ENCODE data around the gene MGAT3. TPM values are rescaled to one million over a fixed set of nuclear protein-coding genes. Genes with fewer than 3 reads are reported as not detected.

Gene MGAT3
- total and polyA plus RNA-seq, 9 of the 15 experiments (the other 6 are each of a cell fraction or from before 2014, with no cell fraction given): 0.10 to 11.5 (median 4.6) TPM

- no peak for TF ChIP-seq HNRNPLL (IDR thresholded peaks at IDR 0.05; ENCODE audit: low read depth, low read length, poor library complexity, severe bottlenecking)
- TF ChIP-seq ZBTB33 (CRISPR knock-in tag; IDR thresholded peaks at IDR 0.05): no peak
- TF ChIP-seq SOX6 (IDR thresholded peaks at IDR 0.05): peak; percentile 38; the same call in 1 of the 2 replicates
- no peak for TF ChIP-seq HNRNPK (IDR thresholded peaks at IDR 0.05; ENCODE audit: low read depth, low read length, poor library complexity, severe bottlenecking)
- no peak for TF ChIP-seq ZNF75A (CRISPR knock-in tag; IDR thresholded peaks at IDR 0.05)
- TF ChIP-seq GTF2F1 (IDR thresholded peaks at IDR 0.05; ENCODE audit: low read depth, low read length): no peak
- TF ChIP-seq ZNF212 (CRISPR knock-in tag; IDR thresholded peaks at IDR 0.05): no peak
- no peak for TF ChIP-seq RHOXF2B (CRISPR knock-in tag; conservative IDR thresholded peaks at IDR 0.05)
- peak; percentile 75 for TF ChIP-seq NR2C1 (IDR thresholded peaks at IDR 0.05)
- TF ChIP-seq NR2C1 (tag; IDR thresholded peaks at IDR 0.05): peak; percentile 64
- TF ChIP-seq ZNF589 (CRISPR knock-in tag; IDR thresholded peaks at IDR 0.05; ENCODE audit: low read depth): no peak
- no peak for TF ChIP-seq ZNF134 (CRISPR knock-in tag; conservative IDR thresholded peaks at IDR 0.05)
- TF ChIP-seq CCAR2 (IDR thresholded peaks at IDR 0.05; ENCODE audit: low read depth, low read length): no peak
- TF ChIP-seq, protein P1, sequence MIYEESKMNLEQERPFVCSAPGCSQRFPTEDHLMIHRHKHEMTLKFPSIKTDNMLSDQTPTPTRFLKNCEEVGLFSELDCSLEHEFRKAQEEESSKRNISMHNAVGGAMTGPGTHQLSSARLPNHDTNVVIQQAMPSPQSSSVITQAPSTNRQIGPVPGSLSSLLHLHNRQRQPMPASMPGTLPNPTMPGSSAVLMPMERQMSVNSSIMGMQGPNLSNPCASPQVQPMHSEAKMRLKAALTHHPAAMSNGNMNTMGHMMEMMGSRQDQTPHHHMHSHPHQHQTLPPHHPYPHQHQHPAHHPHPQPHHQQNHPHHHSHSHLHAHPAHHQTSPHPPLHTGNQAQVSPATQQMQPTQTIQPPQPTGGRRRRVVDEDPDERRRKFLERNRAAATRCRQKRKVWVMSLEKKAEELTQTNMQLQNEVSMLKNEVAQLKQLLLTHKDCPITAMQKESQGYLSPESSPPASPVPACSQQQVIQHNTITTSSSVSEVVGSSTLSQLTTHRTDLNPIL (CRISPR knock-in tag; IDR thresholded peaks at IDR 0.05): no peak
- TF ChIP-seq STAT5A (IDR thresholded peaks at IDR 0.05; ENCODE audit: borderline replicate concordance, low read length): 0 out of 2 replicates have a peak, but pooled peaks have one; percentile 30
- no peak for TF ChIP-seq ZNF12 (CRISPR knock-in tag; IDR thresholded peaks at IDR 0.05)
- TF ChIP-seq NR3C1 (CRISPR knock-in tag; IDR thresholded peaks at IDR 0.05): no peak
- TF ChIP-seq MCM2 (IDR thresholded peaks at IDR 0.05; ENCODE audit: low read depth): no peak
- TF ChIP-seq HES1 (IDR thresholded peaks at IDR 0.05; ENCODE audit: low read depth): no peak
- TF ChIP-seq, protein P2, sequence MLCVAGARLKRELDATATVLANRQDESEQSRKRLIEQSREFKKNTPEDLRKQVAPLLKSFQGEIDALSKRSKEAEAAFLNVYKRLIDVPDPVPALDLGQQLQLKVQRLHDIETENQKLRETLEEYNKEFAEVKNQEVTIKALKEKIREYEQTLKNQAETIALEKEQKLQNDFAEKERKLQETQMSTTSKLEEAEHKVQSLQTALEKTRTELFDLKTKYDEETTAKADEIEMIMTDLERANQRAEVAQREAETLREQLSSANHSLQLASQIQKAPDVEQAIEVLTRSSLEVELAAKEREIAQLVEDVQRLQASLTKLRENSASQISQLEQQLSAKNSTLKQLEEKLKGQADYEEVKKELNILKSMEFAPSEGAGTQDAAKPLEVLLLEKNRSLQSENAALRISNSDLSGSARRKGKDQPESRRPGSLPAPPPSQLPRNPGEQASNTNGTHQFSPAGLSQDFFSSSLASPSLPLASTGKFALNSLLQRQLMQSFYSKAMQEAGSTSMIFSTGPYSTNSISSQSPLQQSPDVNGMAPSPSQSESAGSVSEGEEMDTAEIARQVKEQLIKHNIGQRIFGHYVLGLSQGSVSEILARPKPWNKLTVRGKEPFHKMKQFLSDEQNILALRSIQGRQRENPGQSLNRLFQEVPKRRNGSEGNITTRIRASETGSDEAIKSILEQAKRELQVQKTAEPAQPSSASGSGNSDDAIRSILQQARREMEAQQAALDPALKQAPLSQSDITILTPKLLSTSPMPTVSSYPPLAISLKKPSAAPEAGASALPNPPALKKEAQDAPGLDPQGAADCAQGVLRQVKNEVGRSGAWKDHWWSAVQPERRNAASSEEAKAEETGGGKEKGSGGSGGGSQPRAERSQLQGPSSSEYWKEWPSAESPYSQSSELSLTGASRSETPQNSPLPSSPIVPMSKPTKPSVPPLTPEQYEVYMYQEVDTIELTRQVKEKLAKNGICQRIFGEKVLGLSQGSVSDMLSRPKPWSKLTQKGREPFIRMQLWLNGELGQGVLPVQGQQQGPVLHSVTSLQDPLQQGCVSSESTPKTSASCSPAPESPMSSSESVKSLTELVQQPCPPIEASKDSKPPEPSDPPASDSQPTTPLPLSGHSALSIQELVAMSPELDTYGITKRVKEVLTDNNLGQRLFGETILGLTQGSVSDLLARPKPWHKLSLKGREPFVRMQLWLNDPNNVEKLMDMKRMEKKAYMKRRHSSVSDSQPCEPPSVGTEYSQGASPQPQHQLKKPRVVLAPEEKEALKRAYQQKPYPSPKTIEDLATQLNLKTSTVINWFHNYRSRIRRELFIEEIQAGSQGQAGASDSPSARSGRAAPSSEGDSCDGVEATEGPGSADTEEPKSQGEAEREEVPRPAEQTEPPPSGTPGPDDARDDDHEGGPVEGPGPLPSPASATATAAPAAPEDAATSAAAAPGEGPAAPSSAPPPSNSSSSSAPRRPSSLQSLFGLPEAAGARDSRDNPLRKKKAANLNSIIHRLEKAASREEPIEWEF (CRISPR knock-in tag; IDR thresholded peaks at IDR 0.05): no peak
- TF ChIP-seq ZBTB12 (CRISPR knock-in tag; IDR thresholded peaks at IDR 0.05): no peak
Measured at GRCh38 chr22:39422721-39423120, 34.1 kb upstream of the MGAT3 start (continued).
